WTC11 (cell line): Measurements from ENCODE around the gene GRM8. TPM values are rescaled to one million over a fixed set of nuclear protein-coding genes. Genes with fewer than 3 reads are reported as not detected.
A peak's percentile ranks its signal among the peaks of the same experiment; 100 is the strongest.

ENCODE experiments used
- ATAC-seq: fragments of 200-7000 bp; cut with Tn5 transposase; 2 replicates; pipeline ENCODE4 v1.10.0; 2021; ENCODE audit warnings: mild to moderate bottlenecking, moderate library complexity
- CTCF ChIA-PET: fragments of 300-600 bp; sonication (Branson Sonifier 250); formaldehyde crosslinking; loops from one replicate; lab custom pipeline; 2021; ENCODE audit warnings: antibody characterized with exemption; lab: Charles Lee
- POLR2A ChIA-PET: fragments of 350-600 bp; sonication (Branson Sonifier 250); formaldehyde crosslinking; loops from one replicate; lab custom pipeline; 2021; ENCODE audit warnings: antibody characterized with exemption; lab: Charles Lee
- DNase-seq: peaks from one replicate; pipeline ENCODE4 v3.0.0; 2021; ENCODE audit warnings: low spot score
- H3K27ac Mint-ChIP-seq: 2 replicates; pipeline ENCODE4 v1.8.0; 2021; ENCODE audit warnings: mixed read lengths
- H3K27me3 Mint-ChIP-seq: 2 replicates; pipeline ENCODE4 v1.8.0; 2021; ENCODE audit warnings: low read depth, mild to moderate bottlenecking, moderate library complexity, mixed read lengths
- H3K36me3 Mint-ChIP-seq: 2 replicates; pipeline ENCODE4 v1.8.0; 2021; ENCODE audit warnings: mixed read lengths
- H3K4me1 Mint-ChIP-seq: 2 replicates; pipeline ENCODE4 v1.8.0; 2022; ENCODE audit warnings: mixed read lengths
- H3K4me3 Mint-ChIP-seq: 2 replicates; pipeline ENCODE4 v1.8.0; 2021; ENCODE audit warnings: mild to moderate bottlenecking, moderate library complexity, mixed read lengths
- H3K9me3 Mint-ChIP-seq: 2 replicates; pipeline ENCODE4 v1.8.0; 2021; ENCODE audit warnings: mixed read lengths
- FOXP1 ChIP-seq: sonication (generic); formaldehyde crosslinking; IDR thresholded peaks from 2 replicates; pipeline ENCODE4 v1.8.0; 2022; ENCODE audit warnings: missing genetic modification reagents, mild to moderate bottlenecking, moderate library complexity, borderline replicate concordance
- GABPB1 ChIP-seq: sonication (generic); formaldehyde crosslinking; IDR thresholded peaks from 2 replicates; pipeline ENCODE4 v1.8.1; 2023; ENCODE audit warnings: mild to moderate bottlenecking, missing genetic modification reagents
- GRHL2 ChIP-seq: fragments of 250-450 bp; sonication (Bioruptor Pico); IDR thresholded peaks from 2 replicates; pipeline ENCODE4 v1.8.0; 2022; ENCODE audit warnings: mild to moderate bottlenecking, moderate library complexity; ENCODE audit not compliant: insufficient replicate concordance, severe bottlenecking
- IRF2 ChIP-seq: sonication (generic); formaldehyde crosslinking; IDR thresholded peaks from 2 replicates; pipeline ENCODE4 v1.8.0; 2022; ENCODE audit warnings: low read depth, missing genetic modification reagents, borderline replicate concordance
- NFATC4 ChIP-seq: fragments of 250-450 bp; sonication (Bioruptor Pico); IDR thresholded peaks from 2 replicates; pipeline ENCODE4 v1.9.0; 2021; ENCODE audit warnings: mild to moderate bottlenecking
- NFE2L1 ChIP-seq: sonication (generic); formaldehyde crosslinking; IDR thresholded peaks from 2 replicates; pipeline ENCODE4 v1.8.1; 2023; ENCODE audit warnings: missing genetic modification reagents
- NR1H2 ChIP-seq: sonication (generic); formaldehyde crosslinking; IDR thresholded peaks from 2 replicates; pipeline ENCODE4 v1.9.0; 2021; ENCODE audit warnings: mild to moderate bottlenecking, moderate library complexity, missing genetic modification reagents
- PRRX2 ChIP-seq: fragments of 250-450 bp; sonication (Bioruptor Pico); IDR thresholded peaks from 2 replicates; pipeline ENCODE4 v1.8.0; 2021; ENCODE audit warnings: mild to moderate bottlenecking
- RELA ChIP-seq: sonication (generic); formaldehyde crosslinking; IDR thresholded peaks from 2 replicates; pipeline ENCODE4 v1.8.1; 2022; ENCODE audit warnings: missing genetic modification reagents, mild to moderate bottlenecking, borderline replicate concordance
- RORB ChIP-seq: fragments of 250-450 bp; sonication (Bioruptor Pico); IDR thresholded peaks from 2 replicates; pipeline ENCODE4 v1.9.0; 2021; ENCODE audit warnings: mild to moderate bottlenecking
- TEAD1 ChIP-seq: sonication (generic); formaldehyde crosslinking; IDR thresholded peaks from 2 replicates; pipeline ENCODE4 v1.8.0; 2022; ENCODE audit warnings: mild to moderate bottlenecking, missing genetic modification reagents
- TEAD4 ChIP-seq: sonication (generic); formaldehyde crosslinking; IDR thresholded peaks from 2 replicates; pipeline ENCODE4 v1.8.0; 2022; ENCODE audit warnings: mild to moderate bottlenecking, missing genetic modification reagents
- ZNF138 ChIP-seq: sonication (generic); formaldehyde crosslinking; conservative IDR thresholded peaks from 2 replicates; pipeline ENCODE4 v1.8.1; 2022; ENCODE audit warnings: mild to moderate bottlenecking, moderate library complexity, missing genetic modification reagents
- ZNF317 ChIP-seq: sonication (generic); formaldehyde crosslinking; IDR thresholded peaks from 2 replicates; pipeline ENCODE4 v1.8.1; 2023; ENCODE audit warnings: low read depth, mild to moderate bottlenecking, moderate library complexity, missing genetic modification reagents, borderline replicate concordance
- total RNA-seq: library from RNA; stranded (reverse); gene quantifications from 3 replicates; pipeline ENCODE4 v1.2.3, GENCODE V29; 2021
- TF ChIP-seq, protein P1 (sequence below): sonication (generic); formaldehyde crosslinking; conservative IDR thresholded peaks from 2 replicates; pipeline ENCODE4 v1.8.1; 2023; ENCODE audit warnings: mild to moderate bottlenecking, low read depth, missing genetic modification reagents, moderate library complexity
- TF ChIP-seq, protein P2 (sequence below): fragments of 200-600 bp; IDR thresholded peaks from 2 replicates; pipeline ENCODE4 v1.8.0; 2022; ENCODE audit warnings: antibody characterized with exemption
- TF ChIP-seq, protein P3 (sequence below): sonication (generic); formaldehyde crosslinking; IDR thresholded peaks from 2 replicates; pipeline ENCODE4 v1.8.1; 2023; ENCODE audit warnings: mild to moderate bottlenecking, missing genetic modification reagents
- TF ChIP-seq, protein P4 (sequence below): sonication (generic); formaldehyde crosslinking; IDR thresholded peaks from 2 replicates; pipeline ENCODE4 v1.8.0; 2022; ENCODE audit warnings: mild to moderate bottlenecking, missing genetic modification reagents
- TF ChIP-seq, protein P5 (sequence below): sonication (generic); formaldehyde crosslinking; IDR thresholded peaks from 2 replicates; pipeline ENCODE4 v1.8.0; 2022; ENCODE audit warnings: missing genetic modification reagents
- TF ChIP-seq, protein P6 (sequence below): fragments of 250-450 bp; sonication (Bioruptor Pico); conservative IDR thresholded peaks from 2 replicates; pipeline ENCODE4 v1.9.0; 2021; ENCODE audit warnings: mild to moderate bottlenecking
- TF ChIP-seq, protein P7 (sequence below): fragments of 250-450 bp; sonication (Bioruptor Pico); IDR thresholded peaks from 2 replicates; pipeline ENCODE4 v1.8.0; 2021; ENCODE audit warnings: mild to moderate bottlenecking

GRM8 gene
- total RNA-seq, 1 experiment from 2014 or later = 2.3 TPM

DNA sequence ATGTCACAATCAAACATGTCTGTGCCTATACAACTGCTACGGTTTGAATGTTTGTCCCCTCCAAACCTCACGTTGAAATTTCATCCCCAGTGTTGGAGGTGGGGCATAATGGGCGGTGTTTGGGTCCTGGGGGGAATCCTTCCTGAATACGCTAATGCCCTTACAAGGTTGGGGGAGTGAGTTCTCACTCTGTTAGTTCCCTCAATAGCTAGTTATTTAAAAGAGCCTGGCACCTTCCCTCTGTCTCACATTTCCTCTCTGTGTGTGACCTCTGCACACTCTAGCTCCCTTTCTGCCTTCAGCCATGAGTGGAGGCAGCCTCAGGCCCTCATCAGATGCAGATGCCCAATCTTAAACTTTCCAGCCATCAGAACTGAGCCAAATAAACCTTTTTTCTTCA, 129.5 kb downstream of the GRM8 start:
- TF ChIP-seq, protein P1, sequence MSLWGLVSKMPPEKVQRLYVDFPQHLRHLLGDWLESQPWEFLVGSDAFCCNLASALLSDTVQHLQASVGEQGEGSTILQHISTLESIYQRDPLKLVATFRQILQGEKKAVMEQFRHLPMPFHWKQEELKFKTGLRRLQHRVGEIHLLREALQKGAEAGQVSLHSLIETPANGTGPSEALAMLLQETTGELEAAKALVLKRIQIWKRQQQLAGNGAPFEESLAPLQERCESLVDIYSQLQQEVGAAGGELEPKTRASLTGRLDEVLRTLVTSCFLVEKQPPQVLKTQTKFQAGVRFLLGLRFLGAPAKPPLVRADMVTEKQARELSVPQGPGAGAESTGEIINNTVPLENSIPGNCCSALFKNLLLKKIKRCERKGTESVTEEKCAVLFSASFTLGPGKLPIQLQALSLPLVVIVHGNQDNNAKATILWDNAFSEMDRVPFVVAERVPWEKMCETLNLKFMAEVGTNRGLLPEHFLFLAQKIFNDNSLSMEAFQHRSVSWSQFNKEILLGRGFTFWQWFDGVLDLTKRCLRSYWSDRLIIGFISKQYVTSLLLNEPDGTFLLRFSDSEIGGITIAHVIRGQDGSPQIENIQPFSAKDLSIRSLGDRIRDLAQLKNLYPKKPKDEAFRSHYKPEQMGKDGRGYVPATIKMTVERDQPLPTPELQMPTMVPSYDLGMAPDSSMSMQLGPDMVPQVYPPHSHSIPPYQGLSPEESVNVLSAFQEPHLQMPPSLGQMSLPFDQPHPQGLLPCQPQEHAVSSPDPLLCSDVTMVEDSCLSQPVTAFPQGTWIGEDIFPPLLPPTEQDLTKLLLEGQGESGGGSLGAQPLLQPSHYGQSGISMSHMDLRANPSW = no peak
- TF ChIP-seq ZNF317 (no peak), TEAD1 (CRISPR knock-in tag) (no peak), TEAD4 (CRISPR knock-in tag) (no peak), GABPB1 (CRISPR knock-in tag) (no peak), FOXP1 (CRISPR knock-in tag) (no peak), GRHL2 (CRISPR knock-in tag) (no peak), NFATC4 (no peak), NFE2L1 (CRISPR knock-in tag) (no peak), RORB (CRISPR knock-in tag) (no peak), RELA (CRISPR knock-in tag) (no peak)
- TF ChIP-seq, protein P2, sequence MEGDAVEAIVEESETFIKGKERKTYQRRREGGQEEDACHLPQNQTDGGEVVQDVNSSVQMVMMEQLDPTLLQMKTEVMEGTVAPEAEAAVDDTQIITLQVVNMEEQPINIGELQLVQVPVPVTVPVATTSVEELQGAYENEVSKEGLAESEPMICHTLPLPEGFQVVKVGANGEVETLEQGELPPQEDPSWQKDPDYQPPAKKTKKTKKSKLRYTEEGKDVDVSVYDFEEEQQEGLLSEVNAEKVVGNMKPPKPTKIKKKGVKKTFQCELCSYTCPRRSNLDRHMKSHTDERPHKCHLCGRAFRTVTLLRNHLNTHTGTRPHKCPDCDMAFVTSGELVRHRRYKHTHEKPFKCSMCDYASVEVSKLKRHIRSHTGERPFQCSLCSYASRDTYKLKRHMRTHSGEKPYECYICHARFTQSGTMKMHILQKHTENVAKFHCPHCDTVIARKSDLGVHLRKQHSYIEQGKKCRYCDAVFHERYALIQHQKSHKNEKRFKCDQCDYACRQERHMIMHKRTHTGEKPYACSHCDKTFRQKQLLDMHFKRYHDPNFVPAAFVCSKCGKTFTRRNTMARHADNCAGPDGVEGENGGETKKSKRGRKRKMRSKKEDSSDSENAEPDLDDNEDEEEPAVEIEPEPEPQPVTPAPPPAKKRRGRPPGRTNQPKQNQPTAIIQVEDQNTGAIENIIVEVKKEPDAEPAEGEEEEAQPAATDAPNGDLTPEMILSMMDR = no peak
- TF ChIP-seq, protein P3, sequence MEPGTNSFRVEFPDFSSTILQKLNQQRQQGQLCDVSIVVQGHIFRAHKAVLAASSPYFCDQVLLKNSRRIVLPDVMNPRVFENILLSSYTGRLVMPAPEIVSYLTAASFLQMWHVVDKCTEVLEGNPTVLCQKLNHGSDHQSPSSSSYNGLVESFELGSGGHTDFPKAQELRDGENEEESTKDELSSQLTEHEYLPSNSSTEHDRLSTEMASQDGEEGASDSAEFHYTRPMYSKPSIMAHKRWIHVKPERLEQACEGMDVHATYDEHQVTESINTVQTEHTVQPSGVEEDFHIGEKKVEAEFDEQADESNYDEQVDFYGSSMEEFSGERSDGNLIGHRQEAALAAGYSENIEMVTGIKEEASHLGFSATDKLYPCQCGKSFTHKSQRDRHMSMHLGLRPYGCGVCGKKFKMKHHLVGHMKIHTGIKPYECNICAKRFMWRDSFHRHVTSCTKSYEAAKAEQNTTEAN (CRISPR knock-in tag) = no peak
- TF ChIP-seq, protein P4, sequence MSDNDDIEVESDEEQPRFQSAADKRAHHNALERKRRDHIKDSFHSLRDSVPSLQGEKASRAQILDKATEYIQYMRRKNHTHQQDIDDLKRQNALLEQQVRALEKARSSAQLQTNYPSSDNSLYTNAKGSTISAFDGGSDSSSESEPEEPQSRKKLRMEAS (CRISPR knock-in tag) = no peak
- H3K27me3 Mint-ChIP-seq = no peaks in the 10 kb centered on the region
- H3K4me3 Mint-ChIP-seq = no peak overlapping the region
- DNase-seq (no peak), ATAC-seq (peak; percentile 67)
- H3K4me1 Mint-ChIP-seq = peaks cover 23% of the 10 kb centered on the region
- POLR2A ChIA-PET = no interaction called here
- H3K36me3 Mint-ChIP-seq = no peaks in the 10 kb centered on the region
- peaks cover 3% of the 10 kb centered on the region; the same call in 1 of the 2 replicates for H3K9me3 Mint-ChIP-seq
- CTCF ChIA-PET = interaction anchor here (0.7 to 4.8 kb wide), 2 partner anchors 16 to 320 kb away, joined by 4 to 27 read pairs; no protein-coding TSS in a partner anchor
- H3K27ac Mint-ChIP-seq = no peak overlapping the region

DNA sequence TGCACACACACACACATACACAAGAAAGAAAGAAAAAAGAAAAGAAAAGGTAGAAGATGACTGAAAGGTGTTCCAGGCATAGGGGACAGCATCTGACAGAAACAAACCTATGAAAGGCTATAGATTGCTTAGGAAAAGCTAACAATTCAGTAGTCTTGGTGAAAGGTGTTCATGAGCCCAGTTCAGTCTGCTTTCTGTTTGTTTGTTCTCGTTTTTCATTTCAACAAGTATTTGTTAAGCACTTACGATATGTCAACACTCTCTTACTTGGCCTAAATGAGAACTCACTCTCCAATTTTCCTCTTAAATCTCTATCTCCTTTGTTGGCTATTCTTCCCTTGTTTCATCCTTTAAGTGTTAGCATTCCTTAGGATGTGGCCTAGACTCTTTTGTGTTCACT, 133.2 kb downstream of the GRM8 start:
- no peak for DNase-seq
- H3K27me3 Mint-ChIP-seq = no peaks in the 10 kb centered on the region
- no peak overlapping the region for H3K4me3 Mint-ChIP-seq
- ChIA-PET POLR2A (no interaction called here), CTCF (interaction anchor here (4.8 kb wide), 1 partner anchor 12 kb away, joined by 27 read pairs; no protein-coding TSS in a partner anchor)
- ATAC-seq = no peak
- peaks cover 3% of the 10 kb centered on the region; the same call in 1 of the 2 replicates for H3K9me3 Mint-ChIP-seq
- H3K27ac Mint-ChIP-seq = no peak overlapping the region
- no peaks in the 10 kb centered on the region for H3K36me3 Mint-ChIP-seq
- H3K4me1 Mint-ChIP-seq = peaks cover 29% of the 10 kb centered on the region
- TF ChIP-seq, protein P5, sequence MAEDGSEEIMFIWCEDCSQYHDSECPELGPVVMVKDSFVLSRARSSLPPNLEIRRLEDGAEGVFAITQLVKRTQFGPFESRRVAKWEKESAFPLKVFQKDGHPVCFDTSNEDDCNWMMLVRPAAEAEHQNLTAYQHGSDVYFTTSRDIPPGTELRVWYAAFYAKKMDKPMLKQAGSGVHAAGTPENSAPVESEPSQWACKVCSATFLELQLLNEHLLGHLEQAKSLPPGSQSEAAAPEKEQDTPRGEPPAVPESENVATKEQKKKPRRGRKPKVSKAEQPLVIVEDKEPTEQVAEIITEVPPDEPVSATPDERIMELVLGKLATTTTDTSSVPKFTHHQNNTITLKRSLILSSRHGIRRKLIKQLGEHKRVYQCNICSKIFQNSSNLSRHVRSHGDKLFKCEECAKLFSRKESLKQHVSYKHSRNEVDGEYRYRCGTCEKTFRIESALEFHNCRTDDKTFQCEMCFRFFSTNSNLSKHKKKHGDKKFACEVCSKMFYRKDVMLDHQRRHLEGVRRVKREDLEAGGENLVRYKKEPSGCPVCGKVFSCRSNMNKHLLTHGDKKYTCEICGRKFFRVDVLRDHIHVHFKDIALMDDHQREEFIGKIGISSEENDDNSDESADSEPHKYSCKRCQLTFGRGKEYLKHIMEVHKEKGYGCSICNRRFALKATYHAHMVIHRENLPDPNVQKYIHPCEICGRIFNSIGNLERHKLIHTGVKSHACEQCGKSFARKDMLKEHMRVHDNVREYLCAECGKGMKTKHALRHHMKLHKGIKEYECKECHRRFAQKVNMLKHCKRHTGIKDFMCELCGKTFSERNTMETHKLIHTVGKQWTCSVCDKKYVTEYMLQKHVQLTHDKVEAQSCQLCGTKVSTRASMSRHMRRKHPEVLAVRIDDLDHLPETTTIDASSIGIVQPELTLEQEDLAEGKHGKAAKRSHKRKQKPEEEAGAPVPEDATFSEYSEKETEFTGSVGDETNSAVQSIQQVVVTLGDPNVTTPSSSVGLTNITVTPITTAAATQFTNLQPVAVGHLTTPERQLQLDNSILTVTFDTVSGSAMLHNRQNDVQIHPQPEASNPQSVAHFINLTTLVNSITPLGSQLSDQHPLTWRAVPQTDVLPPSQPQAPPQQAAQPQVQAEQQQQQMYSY = no peak
- no peak for TF ChIP-seq IRF2 (CRISPR knock-in tag)
- TF ChIP-seq, protein P6, sequence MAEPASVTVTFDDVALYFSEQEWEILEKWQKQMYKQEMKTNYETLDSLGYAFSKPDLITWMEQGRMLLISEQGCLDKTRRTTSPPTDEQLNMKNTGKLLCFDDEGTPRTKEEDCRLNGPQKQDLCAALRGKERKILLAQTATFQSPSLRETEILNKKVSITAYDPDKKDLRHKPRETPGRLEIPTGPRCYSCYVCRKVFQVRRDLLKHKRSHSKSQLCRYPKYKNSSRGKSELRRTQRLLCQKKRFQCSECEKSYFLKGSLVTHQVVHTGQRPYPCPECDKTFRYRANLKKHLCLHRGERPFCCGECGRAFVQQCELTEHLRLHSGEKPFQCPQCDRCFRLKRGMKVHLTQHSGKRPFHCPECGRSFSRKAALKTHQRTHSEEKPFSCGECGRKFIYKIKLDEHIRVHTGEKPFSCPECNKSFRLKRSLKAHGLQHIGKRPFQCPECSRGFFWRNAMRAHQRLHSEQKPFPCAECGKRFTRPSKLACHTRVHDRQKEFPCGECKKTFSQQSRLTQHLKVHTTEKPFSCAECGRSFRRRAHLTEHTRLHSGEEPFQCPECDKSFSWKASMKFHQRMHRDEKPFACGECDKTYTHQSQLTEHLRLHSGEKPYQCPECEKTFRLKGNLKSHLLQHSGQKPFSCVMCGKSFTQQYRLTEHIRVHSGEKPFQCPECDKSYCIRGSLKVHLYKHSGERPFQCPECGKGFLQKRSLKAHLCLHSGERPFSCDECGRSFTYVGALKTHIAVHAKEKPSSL (CRISPR knock-in tag) = no peak
- TF ChIP-seq, protein P3 (CRISPR knock-in tag) = no peak
- TF ChIP-seq NR1H2 (CRISPR knock-in tag) = no peak
- no peak for TF ChIP-seq RORB (CRISPR knock-in tag)
- TF ChIP-seq ZNF138 (CRISPR knock-in tag) = no peak
- TF ChIP-seq, protein P7, sequence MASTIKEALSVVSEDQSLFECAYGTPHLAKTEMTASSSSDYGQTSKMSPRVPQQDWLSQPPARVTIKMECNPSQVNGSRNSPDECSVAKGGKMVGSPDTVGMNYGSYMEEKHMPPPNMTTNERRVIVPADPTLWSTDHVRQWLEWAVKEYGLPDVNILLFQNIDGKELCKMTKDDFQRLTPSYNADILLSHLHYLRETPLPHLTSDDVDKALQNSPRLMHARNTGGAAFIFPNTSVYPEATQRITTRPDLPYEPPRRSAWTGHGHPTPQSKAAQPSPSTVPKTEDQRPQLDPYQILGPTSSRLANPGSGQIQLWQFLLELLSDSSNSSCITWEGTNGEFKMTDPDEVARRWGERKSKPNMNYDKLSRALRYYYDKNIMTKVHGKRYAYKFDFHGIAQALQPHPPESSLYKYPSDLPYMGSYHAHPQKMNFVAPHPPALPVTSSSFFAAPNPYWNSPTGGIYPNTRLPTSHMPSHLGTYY = no peak
- no peak for TF ChIP-seq NFATC4
- TF ChIP-seq PRRX2 (CRISPR knock-in tag) = no peak
